GM23338 (cell line): ENCODE data around the gene PRKCH. TPM values are rescaled to one million over a fixed set of nuclear protein-coding genes. Genes with fewer than 3 reads are reported as not detected.

Source experiments
- ATAC-seq: fragments of 200-7000 bp; cut with Tn5 transposase; 3 replicates; pipeline ENCODE4 v1.9.1; 2020
- DNase-seq: peaks from one replicate; pipeline ENCODE4 v3.0.0-alpha.2; 2015; ENCODE audit warnings: low spot score
- H2AFZ ChIP-seq: fragments of 200-600 bp; sonication (generic); 2 replicates; pipeline ENCODE4 v1.8.0; 2016; ENCODE audit warnings: antibody characterized with exemption, mild to moderate bottlenecking, moderate library complexity
- H3F3A ChIP-seq: fragments of 200-600 bp; sonication (generic); replicated peaks from 2 replicates; pipeline ENCODE4 v1.8.0; 2017; ENCODE audit warnings: antibody characterized with exemption, mixed run types, low read depth
- H3K27ac ChIP-seq: fragments of 200-600 bp; sonication (generic); 2 replicates; pipeline ENCODE4 v1.6.1; 2016; ENCODE audit warnings: low read depth
- H3K27me3 ChIP-seq: fragments of 200-600 bp; sonication (generic); 2 replicates; pipeline ENCODE4 v1.8.0; 2016; ENCODE audit warnings: mild to moderate bottlenecking, mixed run types, moderate library complexity; ENCODE audit not compliant: insufficient read depth
- H3K36me3 ChIP-seq: fragments of 200-600 bp; sonication (generic); 2 replicates; pipeline ENCODE4 v1.8.0; 2016; ENCODE audit warnings: mild to moderate bottlenecking; ENCODE audit not compliant: insufficient read depth
- H3K4me1 ChIP-seq: fragments of 200-600 bp; sonication (generic); 2 replicates; pipeline ENCODE4 v1.8.0; 2016; ENCODE audit warnings: mild to moderate bottlenecking, moderate library complexity; ENCODE audit not compliant: insufficient read depth
- H3K4me2 ChIP-seq: fragments of 200-600 bp; sonication (generic); 2 replicates; pipeline ENCODE4 v1.7.1; 2017; ENCODE audit warnings: mixed run types
- H3K4me3 ChIP-seq: fragments of 200-600 bp; sonication (generic); 2 replicates; pipeline ENCODE4 v1.6.1; 2016; ENCODE audit warnings: mixed run types
- H3K79me2 ChIP-seq: fragments of 200-600 bp; sonication (generic); replicated peaks from 2 replicates; pipeline ENCODE4 v1.8.0; 2017; ENCODE audit warnings: mild to moderate bottlenecking; ENCODE audit not compliant: insufficient read depth
- H3K9me2 ChIP-seq: fragments of 200-600 bp; sonication (generic); 2 replicates; pipeline ENCODE4 v1.8.0; 2017; ENCODE audit not compliant: insufficient read depth
- H4K20me1 ChIP-seq: fragments of 200-600 bp; sonication (generic); replicated peaks from 2 replicates; pipeline ENCODE4 v1.8.0; 2017; ENCODE audit warnings: mild to moderate bottlenecking; ENCODE audit not compliant: insufficient read depth
- H3K27ac Mint-ChIP-seq: 2 replicates; pipeline ENCODE4 v1.8.0; 2020; ENCODE audit warnings: inconsistent platforms, mild to moderate bottlenecking, moderate library complexity, mixed read lengths
- H3K27me3 Mint-ChIP-seq: 3 replicates; pipeline ENCODE4 v1.8.0; 2022; ENCODE audit warnings: low read depth, mild to moderate bottlenecking, moderate library complexity, mixed read lengths, inconsistent platforms; ENCODE audit not compliant: insufficient read depth, poor library complexity
- H3K36me3 Mint-ChIP-seq: 3 replicates; pipeline ENCODE4 v1.8.0; 2021; ENCODE audit warnings: low read depth, mild to moderate bottlenecking, inconsistent platforms, moderate library complexity, mixed read lengths
- H3K4me1 Mint-ChIP-seq: 3 replicates; pipeline ENCODE4 v1.8.0; 2020; ENCODE audit warnings: mild to moderate bottlenecking, inconsistent platforms, mixed read lengths
- H3K4me3 Mint-ChIP-seq: 3 replicates; pipeline ENCODE4 v1.8.0; 2021; ENCODE audit warnings: moderate library complexity, mild to moderate bottlenecking, inconsistent platforms, mixed read lengths
- H3K9me3 Mint-ChIP-seq: 3 replicates; pipeline ENCODE4 v1.8.0; 2020; ENCODE audit warnings: moderate library complexity, mild to moderate bottlenecking, inconsistent platforms, mixed read lengths
- CTCF ChIP-seq, 2 experiments: fragments of 200-600 bp in 1 of 2; sonication (generic) in 1 of 2; conservative IDR thresholded peaks; 2 replicates each; pipeline versions ENCODE4 v1.5.1 to v1.6.1; 2016 to 2017; ENCODE audit warnings: antibody characterized with exemption in 2 of 2, low read depth in 2 of 2, mild to moderate bottlenecking in 2 of 2, moderate library complexity in 1 of 2
- ETS1 ChIP-seq: IDR thresholded peaks from 2 replicates; pipeline ENCODE4 v1.6.1; 2016; ENCODE audit warnings: antibody characterized with exemption
- EZH2 ChIP-seq: fragments of 200-600 bp; sonication (generic); IDR thresholded peaks from one replicate; pipeline ENCODE4 v1.8.0; 2017; ENCODE audit warnings: antibody characterized with exemption, mild to moderate bottlenecking, low read depth; ENCODE audit not compliant: unreplicated experiment
- EZH2phosphoT487 ChIP-seq: fragments of 200-600 bp; sonication (generic); IDR thresholded peaks from one replicate; pipeline ENCODE4 v1.8.1; 2018; ENCODE audit warnings: antibody characterized with exemption; ENCODE audit not compliant: unreplicated experiment
- JUNB ChIP-seq: IDR thresholded peaks from one replicate; pipeline ENCODE4 v1.6.1; 2016; ENCODE audit warnings: antibody characterized with exemption; ENCODE audit not compliant: unreplicated experiment
- POLR2AphosphoS5 ChIP-seq: IDR thresholded peaks from 2 replicates; pipeline ENCODE4 v1.6.1; 2016; ENCODE audit warnings: antibody characterized with exemption, low read depth
- REST ChIP-seq: IDR thresholded peaks from one replicate; pipeline ENCODE4 v1.6.1; 2018; ENCODE audit warnings: antibody characterized with exemption; ENCODE audit not compliant: unreplicated experiment
- STAT1 ChIP-seq: IDR thresholded peaks from one replicate; pipeline ENCODE4 v1.6.1; 2016; ENCODE audit warnings: antibody characterized with exemption; ENCODE audit not compliant: unreplicated experiment
- ZNF331 ChIP-seq: fragments of 250-450 bp; sonication (Bioruptor Pico); IDR thresholded peaks from 2 replicates; pipeline ENCODE4 v1.5.0; 2020; ENCODE audit warnings: low read depth, mild to moderate bottlenecking, moderate library complexity
- polyA plus RNA-seq: library from polyadenylated mRNA; unstranded; fragments of >200 nt; fragmentation: Nextera tagmentation; extraction: Ambion mirVana; gene quantifications from 2 replicates; pipeline ENCODE4 v1.2.1, GENCODE V29; 2016
- total RNA-seq: library from RNA; depleted of rRNA; stranded (reverse); fragments of >200 nt; shearing (Covaris generic); gene quantifications from 2 replicates; pipeline ENCODE4 v1.2.3, GENCODE V29; 2014

The PRKCH gene
- total and polyA plus RNA-seq, 2 experiments from 2014 or later, result 5.4 to 10.1 TPM

GRCh38 chr14:61455351-61455750 is 134.0 kb downstream of the PRKCH start:
- no peak for TF ChIP-seq CTCF (conservative IDR thresholded peaks at IDR 0.05; ENCODE audit: low read depth in 2 of 2)
- TF ChIP-seq ETS1, result no peak
- TF ChIP-seq JUNB, result no peak
- no peak for TF ChIP-seq POLR2AphosphoS5
- no peak for TF ChIP-seq REST
- TF ChIP-seq EZH2, result no peak
- no peak for TF ChIP-seq EZH2phosphoT487
- no peak for TF ChIP-seq ZNF331
- no peak for TF ChIP-seq STAT1
- Mint-ChIP-seq H3K27me3 (no peaks in the 10 kb centered on the region), H3K9me3 (no peaks in the 10 kb centered on the region), H3K36me3 (no peaks in the 10 kb centered on the region), H3K4me1 (peaks cover 9% of the 10 kb centered on the region; the same call in 2 of the 3 replicates), H3K27ac (no peak overlapping the region), H3K4me3 (no peak overlapping the region)
- H2AFZ ChIP-seq, result no peak overlapping the region
- no peaks in the 10 kb centered on the region for H4K20me1 ChIP-seq
- no peaks in the 10 kb centered on the region for H3K36me3 ChIP-seq
- ATAC-seq (no peak), DNase-seq (no peak)
- H3K9me2 ChIP-seq, result no peaks in the 10 kb centered on the region
- no peak overlapping the region for H3K4me3 ChIP-seq
- H3K79me2 ChIP-seq, result no peaks in the 10 kb centered on the region
- no peak overlapping the region for H3K27ac ChIP-seq
- 0 out of 2 replicates have a peak, but pooled peaks cover 3% of the 10 kb centered on the region for H3K4me1 ChIP-seq
- H3K27me3 ChIP-seq, result no peaks in the 10 kb centered on the region
- H3K4me2 ChIP-seq, result no peak overlapping the region
- no peaks in the 10 kb centered on the region for H3F3A ChIP-seq

- Histone ChIP-seq H3K36me3 (no peaks in the 10 kb centered on the region), H3K4me2 (no peak overlapping the region), H3F3A (no peaks in the 10 kb centered on the region), H4K20me1 (no peaks in the 10 kb centered on the region), H2AFZ (no peak overlapping the region), H3K4me1 (0 out of 2 replicates have a peak, but pooled peaks cover 3% of the 10 kb centered on the region), H3K27ac (no peak overlapping the region), H3K27me3 (no peaks in the 10 kb centered on the region), H3K4me3 (no peak overlapping the region), H3K79me2 (no peaks in the 10 kb centered on the region), H3K9me2 (no peaks in the 10 kb centered on the region)
- H3K36me3 Mint-ChIP-seq, result no peaks in the 10 kb centered on the region
- no peaks in the 10 kb centered on the region for H3K9me3 Mint-ChIP-seq
- peak; percentile 88 for ATAC-seq
- H3K27me3 Mint-ChIP-seq, result no peaks in the 10 kb centered on the region
- H3K27ac Mint-ChIP-seq, result no peak overlapping the region
- peaks cover 9% of the 10 kb centered on the region for H3K4me1 Mint-ChIP-seq
- H3K4me3 Mint-ChIP-seq, result no peak overlapping the region
- DNase-seq, result peak; percentile 85
- TF ChIP-seq CTCF (conservative IDR thresholded peaks at IDR 0.05; ENCODE audit: low read depth in 2 of 2), result peak; percentile 90 to 92
These were observed 135.3 kb downstream of the PRKCH start for GRCh38 chr14:61456720-61457119.
